GM21360 (cell line): Measurements from ENCODE around the gene CDC20.
"Not testable (repeated sequence)": the region's sequence is repeated elsewhere in the genome, so short reads cannot be mapped to it uniquely, and the experiment has no call there.

ENCODE experiments used
- ATAC-seq: cut with Tn5 transposase; IDR thresholded peaks from one replicate; pipeline ENCODE4 v1.9.1; 2021; ENCODE audit warnings: mild to moderate bottlenecking, moderate library complexity; ENCODE audit not compliant: unreplicated experiment

CDC20 gene

GRCh38 chr1:43354471-43354870 is 4.3 kb upstream of the CDC20 start:
- ATAC-seq, result no peak

GRCh38 chr1:43354936-43355335 is 3.8 kb upstream of the CDC20 start:
- no peak for ATAC-seq

GRCh38 chr1:43357251-43357650 is 1.5 kb upstream of the CDC20 start:
- no peak for ATAC-seq

GRCh38 chr1:43358121-43358745 is 548 bp upstream of the CDC20 start:
- ATAC-seq, result peak; percentile 3

GRCh38 chr1:43359696-43360095 is 915 bp downstream of the CDC20 start:
- no peak for ATAC-seq

- no peak for ATAC-seq
Observed at GRCh38 chr1:43360616-43361015, 1.8 kb downstream of the CDC20 start.

- no peak for ATAC-seq
Observed at GRCh38 chr1:43363283-43363934, 4.6 kb downstream of the CDC20 start.

GRCh38 chr1:43363935-43364525 is 5.2 kb downstream of the CDC20 start:
- ATAC-seq, result no peak

GRCh38 chr1:43365678-43366077 is 6.9 kb downstream of the CDC20 start:
- no peak for ATAC-seq

GRCh38 chr1:43366179-43366578 is 7.4 kb downstream of the CDC20 start:
- no peak for ATAC-seq

- no peak for ATAC-seq
Observed at GRCh38 chr1:43366601-43367025, 7.8 kb downstream of the CDC20 start.

GRCh38 chr1:43367026-43367903 is 8.5 kb downstream of the CDC20 start:
- ATAC-seq, result no peak

GRCh38 chr1:43367904-43368645 is 9.3 kb downstream of the CDC20 start, which contains the start of gene ELOVL1:
Gene ELOVL1, minus strand, starts transcription at chr1:43368011. Its CDS starts 2,402 bp downstream, at chr1:43365609.
- peak; percentile 70 for ATAC-seq

GRCh38 chr1:43368646-43369020 is 9.9 kb downstream of the CDC20 start:
- ATAC-seq, result no peak

GRCh38 chr1:43369779-43370178 is 11.0 kb downstream of the CDC20 start:
- ATAC-seq, result not testable (repeated sequence)

- ATAC-seq, result no peak
Observed at GRCh38 chr1:43370564-43370963, 11.8 kb downstream of the CDC20 start.

- no peak for ATAC-seq
Observed at GRCh38 chr1:43372172-43372571, 13.4 kb downstream of the CDC20 start.

GRCh38 chr1:43373066-43373940 is 14.5 kb downstream of the CDC20 start:
- no peak for ATAC-seq

GRCh38 chr1:43376723-43377235 is 18.0 kb downstream of the CDC20 start:
- no peak for ATAC-seq
